Glomerular visceral epithelial cell (primary cell): ENCODE measurements around the gene TAF1B.

ENCODE experiments used
- DNase-seq: peaks from one replicate; pipeline ENCODE4 v3.0.0-alpha.2; 2016; ENCODE audit errors: extremely low spot score

TAF1B gene

DNA sequence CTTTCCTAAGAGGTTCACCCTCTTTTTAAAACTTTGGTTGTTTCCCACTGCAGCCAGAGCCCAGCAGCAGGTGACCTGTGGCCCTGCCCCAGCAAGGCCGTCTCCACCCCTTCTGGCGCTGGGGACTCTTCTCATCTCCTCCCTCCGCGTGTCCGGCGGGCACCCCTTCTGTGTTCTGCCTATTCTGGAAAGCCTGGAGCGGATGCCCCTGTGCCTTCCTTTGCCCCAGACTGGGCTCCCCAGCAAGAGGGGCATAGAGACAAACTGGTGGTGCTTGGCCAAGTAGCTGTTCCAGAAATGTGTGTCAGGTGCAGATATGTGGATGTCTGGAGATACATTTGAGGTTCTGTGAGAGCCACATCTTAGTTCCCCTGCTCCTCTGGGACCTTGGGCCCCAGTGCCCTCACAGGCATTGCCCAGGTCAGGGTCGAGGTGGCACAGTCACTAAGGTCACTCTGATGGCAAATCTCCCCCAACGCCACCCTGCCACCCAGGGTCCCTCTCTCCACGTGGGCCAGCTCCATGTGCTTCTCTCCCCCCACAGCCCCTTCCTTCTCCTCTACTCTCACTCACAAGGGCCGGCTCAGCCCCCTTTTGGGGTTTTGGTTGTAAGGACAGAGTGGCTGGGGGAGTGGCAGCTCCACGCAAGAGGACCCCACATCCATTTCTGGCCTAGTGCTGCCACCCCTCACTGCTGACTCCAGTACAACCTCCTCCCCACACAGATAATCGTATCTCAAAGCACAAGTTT is 35.5 kb upstream of the TAF1B start:
- no peak for DNase-seq

GRCh38 chr2:9808334-9809063 is 34.8 kb upstream of the TAF1B start:
- DNase-seq, result no peak

DNA sequence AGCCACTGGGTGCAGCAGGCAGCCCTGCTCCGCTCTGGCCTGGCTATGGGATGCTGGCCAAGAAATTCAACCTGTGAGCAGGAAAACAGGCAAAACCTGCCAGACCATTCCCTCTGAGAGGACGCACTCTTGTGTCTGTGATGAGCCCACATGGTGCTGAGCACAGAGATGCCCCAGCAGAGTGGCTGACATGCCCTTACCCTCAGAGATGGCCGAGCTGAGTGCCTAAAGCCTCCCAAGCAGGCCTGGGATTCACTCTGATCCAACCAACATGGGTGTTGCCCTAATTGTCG is 34.3 kb upstream of the TAF1B start:
- DNase-seq, result no peak

DNA sequence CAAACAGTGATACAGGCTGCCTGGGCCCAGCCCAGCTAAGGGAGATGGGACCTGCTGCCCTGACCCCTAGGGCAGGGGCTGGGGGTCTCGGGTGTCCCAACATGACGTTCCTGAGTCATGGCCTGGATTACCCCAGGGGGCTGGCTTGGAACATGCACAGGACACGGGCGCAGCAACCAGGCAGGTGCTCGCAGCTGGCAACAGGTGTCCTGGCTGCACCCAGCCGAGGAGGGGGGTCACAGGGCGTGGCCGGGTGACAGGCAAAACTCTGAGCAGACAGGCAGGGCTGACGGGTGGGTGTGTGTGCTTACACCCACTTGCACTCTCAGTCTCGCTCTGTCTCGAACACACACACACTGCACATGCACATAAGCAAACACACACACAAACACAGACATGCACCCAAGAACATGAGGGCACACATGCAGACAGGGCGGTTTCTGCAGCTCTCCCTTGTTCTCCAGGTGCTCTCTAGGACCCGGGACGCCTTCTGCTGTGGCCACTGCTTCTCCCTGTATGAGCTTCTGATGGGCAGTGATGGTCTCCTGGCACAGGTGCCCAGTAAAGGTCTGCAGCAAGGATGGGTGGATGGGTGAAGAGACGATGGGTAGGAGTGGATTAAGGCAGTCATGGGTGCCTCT is 33.7 kb upstream of the TAF1B start:
- no peak for DNase-seq

DNA sequence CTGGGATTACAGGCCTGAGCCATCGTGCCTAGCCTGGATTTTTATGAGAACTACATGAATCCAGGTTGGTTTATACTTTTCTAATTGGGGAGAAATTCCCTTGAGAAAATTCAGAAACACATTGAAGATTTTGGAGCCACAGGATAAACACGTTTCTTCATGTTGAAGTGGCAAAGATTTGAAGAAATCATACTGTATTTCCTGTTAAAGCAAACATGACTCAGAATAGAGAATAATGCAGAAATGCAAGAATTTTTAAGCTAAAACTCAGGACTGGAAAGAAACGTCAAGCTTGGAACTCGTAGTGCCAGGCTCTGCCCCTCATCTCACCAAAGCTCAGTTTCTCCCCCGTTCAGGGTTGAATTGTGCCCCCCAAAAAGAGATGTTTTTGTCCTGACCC is 32.1 kb upstream of the TAF1B start:
- no peak for DNase-seq

DNA sequence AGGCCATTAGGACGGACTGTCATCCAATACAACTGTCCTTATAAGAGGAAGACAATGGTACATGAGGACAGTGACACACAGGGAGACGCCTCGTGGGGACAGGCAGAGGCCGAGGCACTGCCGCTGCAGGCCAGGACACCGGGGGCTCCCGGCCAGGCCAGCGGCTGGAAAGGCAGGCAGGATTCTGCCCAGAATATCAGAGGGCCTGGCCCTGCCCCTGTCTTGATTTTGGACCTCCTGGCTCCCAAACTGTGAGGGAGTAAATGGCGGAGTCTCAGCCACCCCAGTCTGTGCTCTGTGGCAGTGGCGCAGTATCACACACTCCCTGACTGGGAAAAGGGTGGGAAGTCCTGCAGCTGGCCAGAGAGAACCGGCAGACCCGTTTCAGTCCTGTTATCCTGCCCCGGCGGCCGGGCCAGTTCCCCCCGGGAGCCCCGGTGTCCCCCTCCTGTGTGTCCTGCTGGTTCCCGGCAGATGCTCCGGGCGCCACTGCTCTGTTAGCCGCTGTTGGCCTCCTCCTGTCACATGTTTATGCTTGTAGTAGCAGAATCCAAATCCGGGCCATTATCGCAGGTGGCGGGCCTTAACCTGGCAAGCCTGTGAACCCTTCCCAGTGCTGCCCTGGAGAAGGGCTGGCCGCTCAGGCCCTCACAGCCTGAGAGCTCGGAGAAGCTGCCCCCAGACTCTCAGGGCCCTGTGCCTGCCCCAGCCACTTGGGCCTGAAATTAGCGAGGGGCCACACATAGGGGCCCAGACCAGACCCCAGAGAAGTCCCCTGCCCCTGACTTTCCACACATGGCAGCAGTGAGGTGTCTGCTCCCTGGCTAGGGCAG is 31.4 kb upstream of the TAF1B start:
- no peak for DNase-seq

- no peak for DNase-seq
Observed at GRCh38 chr2:9812945-9813311, 30.3 kb upstream of the TAF1B start.

DNA sequence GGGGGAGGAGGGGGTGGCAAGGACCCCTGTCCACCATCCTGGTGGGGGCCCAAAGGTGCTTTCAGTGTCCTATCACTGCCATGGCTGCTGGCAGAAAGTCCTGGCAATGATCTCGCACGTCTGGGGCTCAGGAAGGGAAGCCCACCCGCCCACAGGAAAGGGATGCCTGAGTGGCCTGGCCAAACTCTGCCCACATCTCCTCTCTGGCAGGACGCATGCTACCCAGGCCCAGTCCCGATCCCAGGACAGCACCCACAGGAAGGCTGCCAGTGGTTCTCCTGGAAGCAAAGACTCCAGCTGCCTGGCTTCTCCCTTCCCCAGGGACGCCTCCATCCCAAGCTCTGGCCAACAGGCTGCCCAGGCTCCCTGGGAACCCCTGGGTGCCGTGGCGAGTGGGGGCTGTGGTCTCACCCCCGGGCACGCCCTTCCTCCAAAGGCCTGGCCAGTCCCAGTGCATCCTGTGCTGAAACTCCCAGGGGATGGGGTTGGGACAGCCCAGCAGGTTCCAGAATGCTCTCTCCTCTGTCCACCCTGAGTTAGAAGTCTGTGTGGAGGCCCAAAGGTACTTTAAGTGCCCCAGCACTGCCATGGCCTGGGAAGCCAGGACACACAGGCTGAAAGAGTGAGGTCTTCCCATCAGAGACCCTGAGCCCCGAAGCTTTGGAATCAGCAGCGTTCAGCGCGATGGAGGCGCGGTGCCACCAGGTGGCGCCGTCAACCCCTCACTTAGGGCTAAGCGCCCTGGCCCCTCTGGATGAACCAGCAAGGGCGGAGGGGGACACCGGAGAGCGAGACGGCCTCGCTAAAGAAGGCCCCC is 29.8 kb upstream of the TAF1B start:
- peak; percentile 58 for DNase-seq

DNA sequence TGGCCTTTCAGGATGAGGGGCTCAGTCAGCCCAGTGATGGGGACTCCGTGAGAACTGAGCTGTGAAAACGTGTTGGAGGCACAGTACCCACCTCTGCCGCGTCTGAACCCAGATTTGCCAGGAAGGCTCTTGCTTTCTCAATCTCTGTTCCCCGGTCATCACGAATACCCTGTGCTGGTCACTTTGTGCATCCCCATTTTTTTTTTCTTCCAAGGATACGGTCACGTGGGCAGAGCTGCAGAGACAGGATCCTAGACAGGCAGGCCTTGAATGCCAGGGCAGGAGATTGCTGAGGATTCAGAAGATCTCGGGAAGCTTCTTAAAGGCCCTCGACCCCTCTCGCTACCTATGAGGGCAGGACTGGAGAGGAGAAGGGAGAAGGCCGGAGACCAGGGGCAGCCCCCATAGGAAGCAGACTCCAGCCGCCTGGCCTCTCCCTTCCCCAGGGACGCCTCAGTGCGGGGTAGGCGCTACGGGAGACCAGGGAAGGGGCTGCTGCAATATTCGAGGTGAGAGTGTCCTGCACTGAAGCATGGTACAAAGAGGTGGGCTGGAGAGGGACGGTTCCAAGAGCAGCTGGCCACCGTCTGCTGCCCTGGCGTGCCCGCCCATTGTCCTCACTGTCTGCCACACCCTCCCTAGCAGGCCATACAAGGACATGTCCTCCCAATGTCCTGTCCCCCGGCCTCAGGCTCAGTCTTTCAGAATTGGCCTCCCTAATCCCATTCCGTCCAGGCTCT is 29.0 kb upstream of the TAF1B start:
- no peak for DNase-seq

GRCh38 chr2:9815076-9815475 is 28.2 kb upstream of the TAF1B start:
- no peak for DNase-seq

DNA sequence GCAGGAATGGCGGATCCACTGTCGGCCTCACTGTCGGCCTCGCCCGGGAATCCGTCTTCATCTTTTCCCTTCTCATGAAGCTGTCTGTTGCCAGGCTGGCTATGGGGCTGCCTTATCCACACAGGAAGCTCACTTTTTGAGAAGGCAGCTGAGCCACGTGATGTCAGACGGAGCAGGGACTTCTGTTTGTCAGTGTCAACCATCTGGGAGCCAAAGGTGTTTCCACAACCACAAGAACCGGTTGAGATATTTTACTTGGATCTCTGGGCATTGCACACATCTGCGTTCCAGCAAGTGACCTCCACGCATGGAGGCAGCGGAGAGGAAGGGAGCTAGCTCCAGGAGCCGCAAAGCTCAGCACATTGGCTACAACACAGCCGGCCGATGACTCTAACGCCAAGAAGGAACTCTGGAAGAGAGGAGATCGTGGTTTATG is 27.4 kb upstream of the TAF1B start:
- DNase-seq, result peak; percentile 49

DNA sequence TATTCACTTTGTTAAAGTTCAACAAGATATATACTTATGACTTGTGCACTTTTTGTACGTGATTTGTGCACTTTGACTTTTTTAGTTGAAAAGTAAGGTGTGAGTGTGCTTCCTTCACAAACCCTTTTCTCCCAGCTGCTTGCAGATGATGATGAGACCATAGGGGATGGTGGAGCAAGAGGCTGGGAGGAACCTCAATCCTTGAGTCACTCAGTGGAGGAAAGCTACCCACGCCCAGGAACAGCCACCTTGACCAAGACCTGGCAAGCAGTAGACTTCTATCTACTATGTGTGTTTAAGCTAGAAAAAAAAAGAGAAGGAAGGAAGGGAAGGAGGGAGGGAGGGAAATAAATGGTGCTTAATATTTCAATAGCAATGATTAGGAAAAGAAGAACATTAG is 25.2 kb upstream of the TAF1B start:
- no peak for DNase-seq

DNA sequence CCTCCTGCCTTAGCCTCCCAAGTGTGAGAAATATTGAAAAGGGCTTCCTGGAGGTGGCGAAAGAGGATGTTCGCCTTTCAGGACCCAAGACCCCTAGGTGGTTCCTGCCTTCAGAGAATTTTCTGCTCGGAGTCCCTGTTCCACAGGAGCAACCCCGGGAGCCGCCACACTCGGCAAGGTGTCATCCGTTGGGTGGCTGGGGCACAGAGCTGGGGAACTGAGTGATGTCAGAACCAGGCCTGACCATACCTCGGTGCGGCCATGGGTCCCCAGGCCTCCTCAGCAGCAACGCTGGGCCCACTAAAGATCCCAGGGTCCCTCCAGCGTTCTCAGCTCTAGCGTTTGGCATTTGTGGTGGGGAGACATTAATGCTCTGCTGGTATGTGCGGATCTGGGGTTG is 23.7 kb upstream of the TAF1B start:
- no peak for DNase-seq

DNA sequence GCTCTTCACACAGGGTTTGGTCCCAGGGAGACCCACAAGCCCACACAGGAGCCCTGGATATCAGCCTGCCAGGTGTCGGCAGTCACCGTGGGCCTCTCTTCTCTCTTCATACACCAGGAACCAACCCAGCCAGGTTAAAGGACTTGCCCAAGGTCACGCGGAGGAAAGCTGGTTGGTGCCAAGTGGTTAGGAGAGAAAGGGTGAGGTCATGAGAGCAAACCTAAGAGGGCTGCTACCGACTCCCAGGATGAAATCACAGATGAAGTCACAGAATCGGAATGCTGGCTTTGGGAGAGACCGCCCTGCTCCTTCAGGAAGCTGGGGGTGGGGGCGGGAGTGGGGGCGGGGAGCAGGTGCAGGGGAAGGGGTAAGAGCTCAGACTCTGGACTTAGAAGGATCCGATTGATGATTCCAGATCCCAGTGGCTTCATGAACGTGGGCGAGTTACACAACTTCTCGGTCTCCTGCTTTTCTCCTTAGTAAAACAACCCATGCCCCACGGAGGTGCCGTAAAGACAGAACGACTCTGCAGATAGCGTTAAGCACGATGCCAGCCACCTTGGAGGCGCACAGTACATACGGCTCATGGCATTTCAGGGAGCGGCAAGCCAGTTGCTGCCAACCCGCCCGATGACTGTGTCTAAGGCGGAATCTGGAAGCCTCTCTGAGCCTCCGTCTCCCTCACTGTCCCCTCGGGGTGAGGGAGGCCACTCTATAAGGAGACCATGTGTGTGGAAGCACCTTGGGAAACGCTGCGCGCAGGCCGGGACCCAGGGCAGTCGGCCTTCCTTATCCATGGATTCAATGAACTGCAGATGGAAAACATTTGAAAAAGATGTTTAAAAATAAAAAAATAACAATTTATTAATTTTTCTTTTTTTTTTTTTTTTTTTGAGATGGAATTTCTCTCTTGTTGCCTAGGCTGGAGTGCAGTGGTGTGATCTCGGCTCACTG is 23.0 kb upstream of the TAF1B start:
- DNase-seq, result peak; percentile 50

DNA sequence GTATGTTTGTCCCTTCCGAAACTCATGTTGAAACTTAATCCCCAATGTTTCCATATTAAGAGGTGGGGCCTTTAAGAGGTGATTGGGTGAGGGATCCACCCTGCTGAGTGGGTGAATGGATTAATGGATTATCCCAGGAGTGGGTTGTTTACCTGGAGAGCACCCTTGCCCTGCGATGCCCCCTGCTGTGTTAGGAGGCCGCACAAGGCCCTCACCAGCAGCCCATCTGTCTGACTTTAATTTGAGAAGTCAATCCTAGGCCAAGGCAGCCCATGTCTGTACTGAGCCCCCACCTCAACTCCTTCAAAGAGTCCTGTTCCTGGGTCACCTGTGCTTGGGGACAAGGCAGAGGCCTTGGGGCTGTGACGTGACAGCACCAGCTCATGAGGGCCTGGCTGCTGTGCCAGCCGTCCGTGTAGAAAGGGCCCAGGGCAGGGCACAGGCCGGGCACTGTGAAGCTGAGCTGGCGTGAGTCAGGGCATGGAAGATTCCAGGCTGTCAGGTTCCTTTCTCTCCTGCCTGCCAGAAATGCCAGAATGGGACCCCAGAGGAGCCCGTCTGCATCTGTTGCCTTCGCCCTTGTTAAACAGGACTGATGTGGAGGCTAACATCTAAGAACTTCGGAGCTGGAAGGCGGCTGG is 21.3 kb upstream of the TAF1B start:
- no peak for DNase-seq

GRCh38 chr2:9824441-9824840 is 18.8 kb upstream of the TAF1B start:
- DNase-seq, result no peak

DNA sequence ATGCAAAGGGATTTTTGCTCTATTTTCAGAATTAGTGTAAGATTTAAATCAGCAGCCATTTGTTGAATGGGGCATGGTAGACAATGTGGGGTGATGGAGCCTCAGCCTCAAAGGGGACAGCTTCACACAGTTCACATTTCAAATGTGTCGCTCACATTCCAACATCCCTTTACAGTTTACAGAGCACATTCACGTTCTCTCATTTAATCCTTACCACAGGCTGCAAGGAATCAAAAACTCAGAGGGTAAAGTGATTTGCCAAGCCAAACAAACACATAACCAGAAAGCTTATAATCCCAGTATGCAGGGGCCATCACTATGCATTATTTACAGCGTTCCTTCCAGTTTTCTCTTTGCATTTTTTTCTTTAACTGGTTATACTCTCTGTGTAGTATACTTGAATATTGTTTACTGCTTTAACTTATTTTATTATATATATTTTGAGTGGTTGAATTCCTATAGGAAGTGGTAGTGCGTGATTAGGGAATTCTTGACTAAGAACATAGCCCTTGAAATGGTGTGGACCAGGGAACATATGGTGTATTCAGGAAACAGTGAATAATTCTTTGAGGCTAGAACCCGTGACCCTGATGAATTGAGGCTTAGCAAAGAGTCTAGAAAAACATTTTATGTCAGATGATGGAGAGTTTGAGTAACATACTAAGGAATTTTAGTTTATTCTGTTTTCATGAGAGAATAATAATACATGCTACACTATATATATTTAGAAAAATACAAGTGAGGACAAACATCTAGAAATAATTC is 18.1 kb upstream of the TAF1B start:
- no peak for DNase-seq

- DNase-seq, result no peak
Observed at GRCh38 chr2:9826208-9826607, 17.1 kb upstream of the TAF1B start.
